ENCODE results near the gene ITM2B.
A peak's percentile ranks its signal among the peaks of the same experiment; 100 is the strongest.

ITM2B gene

DNA sequence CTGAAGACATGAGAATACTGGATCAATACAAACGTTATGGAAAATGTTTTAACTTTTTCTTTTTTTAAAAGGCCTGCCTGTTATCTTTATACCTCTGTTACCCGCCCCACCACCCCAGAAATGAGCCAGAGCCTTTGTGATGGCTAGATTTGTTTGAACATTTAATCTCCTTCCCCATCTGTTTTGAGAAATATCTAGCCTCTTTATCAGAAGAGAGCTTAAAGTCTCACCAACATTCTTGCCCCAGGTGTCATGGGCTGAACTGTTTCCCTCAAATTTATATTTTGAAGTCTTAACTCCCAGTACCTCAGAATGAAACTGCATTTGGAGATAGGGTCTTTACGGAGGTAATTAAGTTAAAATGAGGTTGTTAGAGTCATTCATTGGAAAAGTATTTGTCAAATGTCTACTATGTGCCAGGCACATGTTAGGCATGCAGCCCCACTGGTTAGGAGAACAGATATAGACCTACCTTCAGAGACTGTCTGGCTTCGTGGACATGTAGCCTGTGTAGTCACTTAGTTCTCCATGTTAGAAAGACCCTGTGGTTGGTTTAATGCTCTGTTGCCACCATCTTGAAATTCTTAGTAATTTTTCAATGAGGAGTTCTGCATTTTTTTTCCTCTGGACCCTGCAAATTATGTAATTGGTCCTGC lies 64.3 kb downstream of the ITM2B start:
- H3K4me1 Mint-ChIP-seq (ENCODE audit: low read depth): peaks cover 11% of the 10 kb centered on the region
- H3K27me3 Mint-ChIP-seq: no peaks in the 10 kb centered on the region
- H3K27ac Mint-ChIP-seq: no peak overlapping the region
- H3K4me3 Mint-ChIP-seq: no peak overlapping the region
- no peaks in the 10 kb centered on the region for H3K36me3 Mint-ChIP-seq
- H3K9me3 Mint-ChIP-seq (ENCODE audit: low read depth): no peaks in the 10 kb centered on the region

DNA sequence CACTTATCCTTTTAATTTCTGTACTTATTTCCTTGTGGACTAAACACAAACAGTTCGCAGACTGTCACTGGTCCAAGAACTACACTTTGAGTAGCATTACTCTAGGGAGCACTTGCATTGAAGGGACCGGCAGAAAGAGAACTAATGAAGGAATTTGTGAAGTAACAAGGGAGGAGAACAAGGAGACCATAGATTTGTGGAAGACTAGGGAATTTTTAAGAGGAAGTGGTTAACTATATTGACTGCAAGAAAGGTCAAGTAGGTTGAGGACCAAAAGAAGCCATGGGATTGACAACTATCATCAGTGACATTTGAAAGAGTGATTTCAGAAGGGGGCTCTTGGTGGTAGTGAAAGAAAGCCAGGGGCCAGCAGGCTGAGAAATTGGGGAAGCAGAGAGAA lies 66.6 kb downstream of the ITM2B start:
- Mint-ChIP-seq H3K36me3 (no peaks in the 10 kb centered on the region), H3K27ac (no peak overlapping the region)

DNA sequence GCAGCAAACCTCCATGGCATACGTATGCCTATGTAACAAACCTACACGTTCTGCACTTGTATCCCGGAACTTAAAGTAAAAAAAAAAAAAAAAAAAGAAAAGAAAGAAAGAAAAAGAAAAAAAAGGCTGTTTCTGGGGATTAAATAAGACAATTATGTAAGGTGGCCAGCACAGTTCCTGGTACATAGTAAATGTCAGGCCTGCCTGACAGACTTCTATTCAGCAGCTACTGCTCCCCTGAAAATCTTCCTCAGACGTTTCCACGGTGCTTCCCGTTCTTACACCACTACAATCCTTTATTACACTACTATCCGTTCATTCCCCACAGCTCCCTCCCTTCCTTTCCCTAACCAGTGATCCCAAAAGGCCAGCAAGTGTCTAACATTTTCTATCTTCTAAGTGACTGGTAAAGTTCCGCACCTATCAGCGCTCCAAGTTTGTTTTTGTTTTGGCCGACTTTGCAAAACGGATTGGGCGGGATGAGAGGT lies 69.9 kb downstream of the ITM2B start:
- Mint-ChIP-seq H3K36me3 (no peaks in the 10 kb centered on the region), H3K4me1 (ENCODE audit: low read depth) (peaks cover 24% of the 10 kb centered on the region), H3K9me3 (ENCODE audit: low read depth) (no peaks in the 10 kb centered on the region), H3K27ac (peak overlapping the region; percentile 96), H3K27me3 (no peaks in the 10 kb centered on the region), H3K4me3 (peak overlapping the region; percentile 95)

More for the DNA sequence above, 66.6 kb downstream of the ITM2B start:
- peaks cover 16% of the 10 kb centered on the region for H3K4me1 Mint-ChIP-seq (ENCODE audit: low read depth)
- H3K27me3 Mint-ChIP-seq: no peaks in the 10 kb centered on the region
- no peaks in the 10 kb centered on the region for H3K9me3 Mint-ChIP-seq (ENCODE audit: low read depth)
- no peak overlapping the region for H3K4me3 Mint-ChIP-seq

DNA sequence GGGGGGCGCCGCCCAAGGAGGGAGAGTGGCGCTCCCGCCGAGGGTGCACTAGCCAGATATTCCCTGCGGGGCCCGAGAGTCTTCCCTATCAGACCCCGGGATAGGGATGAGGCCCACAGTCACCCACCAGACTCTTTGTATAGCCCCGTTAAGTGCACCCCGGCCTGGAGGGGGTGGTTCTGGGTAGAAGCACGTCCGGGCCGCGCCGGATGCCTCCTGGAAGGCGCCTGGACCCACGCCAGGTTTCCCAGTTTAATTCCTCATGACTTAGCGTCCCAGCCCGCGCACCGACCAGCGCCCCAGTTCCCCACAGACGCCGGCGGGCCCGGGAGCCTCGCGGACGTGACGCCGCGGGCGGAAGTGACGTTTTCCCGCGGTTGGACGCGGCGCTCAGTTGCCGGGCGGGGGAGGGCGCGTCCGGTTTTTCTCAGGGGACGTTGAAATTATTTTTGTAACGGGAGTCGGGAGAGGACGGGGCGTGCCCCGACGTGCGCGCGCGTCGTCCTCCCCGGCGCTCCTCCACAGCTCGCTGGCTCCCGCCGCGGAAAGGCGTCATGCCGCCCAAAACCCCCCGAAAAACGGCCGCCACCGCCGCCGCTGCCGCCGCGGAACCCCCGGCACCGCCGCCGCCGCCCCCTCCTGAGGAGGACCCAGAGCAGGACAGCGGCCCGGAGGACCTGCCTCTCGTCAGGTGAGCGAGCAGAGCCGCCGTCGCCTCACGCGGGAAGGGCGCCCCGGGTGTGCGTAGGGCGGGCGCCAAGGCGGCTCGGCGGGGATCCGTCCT lies 70.5 kb downstream of the ITM2B start, which contains the start of gene RB1:
Gene RB1, plus strand, starts transcription at position 393 of the 784 bp plus-strand sequence. Its CDS starts 162 bp downstream, at position 555.
- no peaks in the 10 kb centered on the region for H3K9me3 Mint-ChIP-seq (ENCODE audit: low read depth)
- no peaks in the 10 kb centered on the region for H3K36me3 Mint-ChIP-seq
- H3K27me3 Mint-ChIP-seq: no peaks in the 10 kb centered on the region
- H3K27ac Mint-ChIP-seq: peak within 1 kb of the TSS; percentile 96
- H3K4me1 Mint-ChIP-seq (ENCODE audit: low read depth): peaks cover 24% of the 10 kb centered on the region
- peak within 1 kb of the TSS; percentile 95 for H3K4me3 Mint-ChIP-seq

DNA sequence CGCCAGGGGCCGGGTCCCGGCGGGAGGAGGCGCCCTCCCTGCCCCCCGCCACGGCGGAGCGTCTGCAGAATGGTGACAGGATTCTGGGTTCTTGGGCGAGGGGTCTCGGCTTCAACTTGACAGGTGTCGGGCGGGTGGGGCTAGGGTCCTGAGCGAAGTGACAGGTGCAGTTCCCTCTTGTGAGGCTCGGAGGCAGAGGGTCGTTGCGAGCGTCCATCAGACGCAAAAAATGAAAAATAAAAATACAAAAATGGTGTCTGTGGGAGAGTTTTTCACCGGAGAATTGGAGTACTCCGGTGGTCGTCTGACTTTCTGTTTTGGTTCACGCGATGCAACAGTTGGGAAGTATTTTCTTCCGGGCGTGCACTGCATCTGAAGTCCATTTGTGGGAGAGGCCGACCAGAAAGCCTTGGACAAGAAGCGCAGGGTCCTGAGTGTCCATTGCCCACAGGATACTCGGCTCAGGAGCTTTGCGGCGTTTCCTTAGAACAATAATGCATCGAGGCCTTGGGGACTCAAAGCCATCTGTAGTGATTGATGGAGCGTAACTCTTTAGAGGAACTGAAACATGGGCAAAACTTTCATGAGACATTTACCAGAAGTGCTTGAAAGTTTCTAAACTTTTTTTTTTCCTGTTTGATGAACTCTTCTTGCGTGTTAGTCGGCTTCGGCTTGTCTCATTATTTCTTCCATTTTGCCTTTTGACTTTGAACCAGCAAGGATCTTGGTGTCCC lies 71.3 kb downstream of the ITM2B start:
- H3K4me3 Mint-ChIP-seq: peak overlapping the region; percentile 95
- peaks cover 27% of the 10 kb centered on the region for H3K4me1 Mint-ChIP-seq (ENCODE audit: low read depth)
- H3K27me3 Mint-ChIP-seq: no peaks in the 10 kb centered on the region
- no peaks in the 10 kb centered on the region for H3K9me3 Mint-ChIP-seq (ENCODE audit: low read depth)
- H3K27ac Mint-ChIP-seq: peak overlapping the region; percentile 95
- no peaks in the 10 kb centered on the region for H3K36me3 Mint-ChIP-seq

GRCh38 chr13:48311223-48311622 lies 78.2 kb downstream of the ITM2B start:
- no peak overlapping the region for H3K4me3 Mint-ChIP-seq
- no peaks in the 10 kb centered on the region for H3K36me3 Mint-ChIP-seq
- no peaks in the 10 kb centered on the region for H3K27me3 Mint-ChIP-seq
- peaks cover 43% of the 10 kb centered on the region for H3K4me1 Mint-ChIP-seq (ENCODE audit: low read depth)
- no peaks in the 10 kb centered on the region for H3K9me3 Mint-ChIP-seq (ENCODE audit: low read depth)
- no peak overlapping the region for H3K27ac Mint-ChIP-seq

GRCh38 chr13:48315969-48316650 lies 83.1 kb downstream of the ITM2B start:
- no peak overlapping the region for H3K27ac Mint-ChIP-seq
- no peaks in the 10 kb centered on the region for H3K27me3 Mint-ChIP-seq
- H3K36me3 Mint-ChIP-seq: no peaks in the 10 kb centered on the region
- H3K4me3 Mint-ChIP-seq: no peak overlapping the region
- H3K4me1 Mint-ChIP-seq (ENCODE audit: low read depth): peaks cover 32% of the 10 kb centered on the region
- H3K9me3 Mint-ChIP-seq (ENCODE audit: low read depth): no peaks in the 10 kb centered on the region

GRCh38 chr13:48316826-48317510 lies 84.0 kb downstream of the ITM2B start:
- no peaks in the 10 kb centered on the region for H3K9me3 Mint-ChIP-seq (ENCODE audit: low read depth)
- no peak overlapping the region for H3K27ac Mint-ChIP-seq
- peaks cover 2% of the 10 kb centered on the region for H3K36me3 Mint-ChIP-seq
- H3K4me3 Mint-ChIP-seq: no peak overlapping the region
- peaks cover 36% of the 10 kb centered on the region for H3K4me1 Mint-ChIP-seq (ENCODE audit: low read depth)
- H3K27me3 Mint-ChIP-seq: no peaks in the 10 kb centered on the region

GRCh38 chr13:48317511-48318376 lies 84.7 kb downstream of the ITM2B start:
- Mint-ChIP-seq H3K9me3 (ENCODE audit: low read depth) (no peaks in the 10 kb centered on the region), H3K4me1 (ENCODE audit: low read depth) (peaks cover 30% of the 10 kb centered on the region), H3K27me3 (no peaks in the 10 kb centered on the region), H3K4me3 (peak overlapping the region; percentile 86), H3K36me3 (peaks cover 3% of the 10 kb centered on the region), H3K27ac (no peak overlapping the region)

DNA sequence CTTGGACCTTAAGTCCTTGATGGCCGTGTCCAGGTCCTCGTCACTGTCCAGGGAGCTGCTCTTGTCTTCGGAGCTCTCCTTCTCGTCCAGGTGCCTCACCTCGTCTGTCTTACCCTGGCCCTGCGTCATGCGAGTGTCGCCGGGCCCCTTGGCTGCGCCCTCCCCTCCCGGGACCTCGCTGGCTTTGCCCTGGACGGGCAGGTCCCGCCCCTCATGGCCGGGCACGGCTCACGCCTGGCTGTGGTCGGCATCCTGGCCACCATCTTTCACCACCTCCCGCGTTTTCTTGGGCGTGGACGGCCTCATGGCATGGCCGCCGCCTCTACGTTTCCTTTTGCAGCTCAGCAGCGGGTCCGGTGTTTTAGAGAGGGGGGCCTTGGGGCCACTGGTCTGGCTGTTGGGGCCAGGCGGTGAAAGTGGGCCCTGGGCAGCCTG lies 85.4 kb downstream of the ITM2B start:
- peaks cover 3% of the 10 kb centered on the region for H3K36me3 Mint-ChIP-seq
- no peaks in the 10 kb centered on the region for H3K9me3 Mint-ChIP-seq (ENCODE audit: low read depth)
- H3K4me1 Mint-ChIP-seq (ENCODE audit: low read depth): peaks cover 27% of the 10 kb centered on the region
- H3K4me3 Mint-ChIP-seq: peak overlapping the region; percentile 86
- H3K27me3 Mint-ChIP-seq: no peaks in the 10 kb centered on the region
- no peak overlapping the region for H3K27ac Mint-ChIP-seq

- peaks cover 27% of the 10 kb centered on the region for H3K4me1 Mint-ChIP-seq (ENCODE audit: low read depth)
- no peaks in the 10 kb centered on the region for H3K27me3 Mint-ChIP-seq
- peaks cover 3% of the 10 kb centered on the region for H3K36me3 Mint-ChIP-seq
- no peaks in the 10 kb centered on the region for H3K9me3 Mint-ChIP-seq (ENCODE audit: low read depth)
- peak overlapping the region; percentile 28 for H3K27ac Mint-ChIP-seq
- H3K4me3 Mint-ChIP-seq: peak overlapping the region; percentile 86
Measured at GRCh38 chr13:48318821-48319511, 86.0 kb downstream of the ITM2B start.

Data from activated naive CD8-positive, alpha-beta T cell (primary cell).